Suprapubic skin (tissue), 4 donors: ENCODE measurements around the gene CPXM2. TPM values are rescaled to one million over a fixed set of nuclear protein-coding genes. Genes with fewer than 3 reads are reported as not detected.

Experiments
- DNase-seq, 2 donors: peaks; one replicate each; pipeline ENCODE4 v3.0.0-alpha.2; 2019; ENCODE audit warnings: low spot score in 2 of 2
- H3K27ac ChIP-seq: fragments of 200-600 bp; sonication (generic); one replicate; pipeline ENCODE4 v1.5.1; 2019
- H3K27me3 ChIP-seq: fragments of 200-600 bp; sonication (generic); one replicate; pipeline ENCODE4 v1.5.1; 2019
- H3K36me3 ChIP-seq: fragments of 200-600 bp; sonication (generic); one replicate; pipeline ENCODE4 v1.5.1; 2019
- H3K4me1 ChIP-seq: fragments of 200-600 bp; sonication (generic); one replicate; pipeline ENCODE4 v1.5.1; 2019
- H3K4me3 ChIP-seq: fragments of 200-600 bp; sonication (generic); one replicate; pipeline ENCODE4 v1.5.1; 2019; ENCODE audit warnings: mild to moderate bottlenecking
- H3K9me3 ChIP-seq: fragments of 200-600 bp; sonication (generic); one replicate; pipeline ENCODE4 v1.5.1; 2019
- EP300 ChIP-seq: sonication (generic); formaldehyde crosslinking; IDR thresholded peaks from one replicate; pipeline ENCODE4 v1.6.1; 2017; ENCODE audit warnings: antibody characterized with exemption
- POLR2A ChIP-seq, 2 donors: fragments of 450-650 bp; IDR thresholded peaks; one replicate each; pipeline ENCODE4 v1.6.1; 2017; ENCODE audit warnings: antibody characterized with exemption in 2 of 2, mild to moderate bottlenecking in 2 of 2, moderate library complexity in 2 of 2
- POLR2AphosphoS5 ChIP-seq, 3 donors: sonication (generic); formaldehyde crosslinking; IDR thresholded peaks; one replicate each; pipeline ENCODE4 v1.6.1; 2017; ENCODE audit warnings: antibody characterized with exemption in 3 of 3
- WGBS: methylation state at CpG from one replicate; pipeline ENCODE4 v1.1.5; 2018; 5-methylcytosine and 5-hydroxymethylcytosine counted together
- total RNA-seq, 4 donors: library from RNA; depleted of rRNA; stranded (reverse); fragments of >200 nt; gene quantifications; one replicate each; pipeline ENCODE4 v1.1.0, GENCODE V29; 2016
- TF ChIP-seq, protein P1 (sequence below), 2 donors: fragments of 200-600 bp in 1 of 2; fragments of 450-650 bp in 1 of 2; sonication (generic) in 1 of 2; IDR thresholded peaks; one replicate each; pipeline ENCODE4 v1.5.1; 2016 to 2019; ENCODE audit warnings: antibody characterized with exemption in 2 of 2, mild to moderate bottlenecking in 1 of 2, moderate library complexity in 1 of 2

CPXM2 gene
- total RNA-seq, 4 donors from 2014 or later, result 2.9 to 6.1 (median 3.7) TPM

DNA sequence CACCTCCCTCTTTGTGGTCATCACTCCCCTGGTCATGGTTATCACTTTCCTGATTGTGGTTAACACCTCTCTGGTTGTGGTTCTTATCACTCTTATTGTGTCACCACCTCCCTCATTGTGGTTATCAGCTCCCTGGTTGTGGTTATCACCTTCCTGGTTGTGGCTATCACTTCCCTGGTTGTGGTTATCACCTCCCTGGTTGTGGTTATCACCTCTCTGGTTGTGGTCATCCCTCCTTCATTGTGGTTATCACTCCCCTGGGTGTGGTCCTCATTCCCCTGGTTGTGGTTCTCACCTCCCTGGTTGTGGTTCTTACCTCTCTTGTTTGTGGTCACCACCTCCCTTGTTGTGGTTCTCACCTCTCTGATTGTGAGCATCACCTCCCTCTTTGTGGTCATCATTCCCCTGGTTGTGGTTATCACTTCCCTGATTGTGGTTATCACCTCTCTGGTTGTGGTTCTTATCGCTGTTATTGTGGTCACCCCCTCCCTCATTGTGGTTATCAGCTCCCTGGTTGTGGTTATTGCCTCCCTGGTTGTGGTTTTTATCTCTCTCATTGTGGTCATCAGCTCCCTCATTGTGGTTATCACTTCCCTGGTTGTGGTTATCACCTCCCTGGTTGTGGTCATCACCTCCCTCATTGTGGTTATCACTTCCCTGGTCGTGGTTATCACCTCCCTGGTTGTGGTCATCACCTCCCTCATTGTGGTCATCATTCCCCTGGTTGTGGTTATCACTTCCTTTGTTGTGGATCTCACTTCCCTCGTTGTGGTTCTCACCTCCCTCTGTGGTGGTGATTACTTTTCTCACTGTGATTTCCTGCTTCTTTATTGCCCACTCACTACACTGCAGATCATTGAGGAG lies 118.7 kb downstream of the CPXM2 start:
- Histone ChIP-seq H3K27ac (no peak overlapping the region), H3K27me3 (no peaks in the 10 kb centered on the region), H3K9me3 (no peaks in the 10 kb centered on the region), H3K4me3 (no peak overlapping the region), H3K36me3 (no peaks in the 10 kb centered on the region), H3K4me1 (no peaks in the 10 kb centered on the region)
- DNase-seq, result no peak
- no peak for TF ChIP-seq POLR2A (IDR thresholded peaks at IDR 0.05)
- TF ChIP-seq POLR2AphosphoS5 (IDR thresholded peaks at IDR 0.05), result no peak
- TF ChIP-seq, protein P1, sequence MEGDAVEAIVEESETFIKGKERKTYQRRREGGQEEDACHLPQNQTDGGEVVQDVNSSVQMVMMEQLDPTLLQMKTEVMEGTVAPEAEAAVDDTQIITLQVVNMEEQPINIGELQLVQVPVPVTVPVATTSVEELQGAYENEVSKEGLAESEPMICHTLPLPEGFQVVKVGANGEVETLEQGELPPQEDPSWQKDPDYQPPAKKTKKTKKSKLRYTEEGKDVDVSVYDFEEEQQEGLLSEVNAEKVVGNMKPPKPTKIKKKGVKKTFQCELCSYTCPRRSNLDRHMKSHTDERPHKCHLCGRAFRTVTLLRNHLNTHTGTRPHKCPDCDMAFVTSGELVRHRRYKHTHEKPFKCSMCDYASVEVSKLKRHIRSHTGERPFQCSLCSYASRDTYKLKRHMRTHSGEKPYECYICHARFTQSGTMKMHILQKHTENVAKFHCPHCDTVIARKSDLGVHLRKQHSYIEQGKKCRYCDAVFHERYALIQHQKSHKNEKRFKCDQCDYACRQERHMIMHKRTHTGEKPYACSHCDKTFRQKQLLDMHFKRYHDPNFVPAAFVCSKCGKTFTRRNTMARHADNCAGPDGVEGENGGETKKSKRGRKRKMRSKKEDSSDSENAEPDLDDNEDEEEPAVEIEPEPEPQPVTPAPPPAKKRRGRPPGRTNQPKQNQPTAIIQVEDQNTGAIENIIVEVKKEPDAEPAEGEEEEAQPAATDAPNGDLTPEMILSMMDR (IDR thresholded peaks at IDR 0.05), result no peak
- TF ChIP-seq EP300, result no peak
- 58% methylated on average over 3 of the region's 3 CpGs for WGBS

DNA sequence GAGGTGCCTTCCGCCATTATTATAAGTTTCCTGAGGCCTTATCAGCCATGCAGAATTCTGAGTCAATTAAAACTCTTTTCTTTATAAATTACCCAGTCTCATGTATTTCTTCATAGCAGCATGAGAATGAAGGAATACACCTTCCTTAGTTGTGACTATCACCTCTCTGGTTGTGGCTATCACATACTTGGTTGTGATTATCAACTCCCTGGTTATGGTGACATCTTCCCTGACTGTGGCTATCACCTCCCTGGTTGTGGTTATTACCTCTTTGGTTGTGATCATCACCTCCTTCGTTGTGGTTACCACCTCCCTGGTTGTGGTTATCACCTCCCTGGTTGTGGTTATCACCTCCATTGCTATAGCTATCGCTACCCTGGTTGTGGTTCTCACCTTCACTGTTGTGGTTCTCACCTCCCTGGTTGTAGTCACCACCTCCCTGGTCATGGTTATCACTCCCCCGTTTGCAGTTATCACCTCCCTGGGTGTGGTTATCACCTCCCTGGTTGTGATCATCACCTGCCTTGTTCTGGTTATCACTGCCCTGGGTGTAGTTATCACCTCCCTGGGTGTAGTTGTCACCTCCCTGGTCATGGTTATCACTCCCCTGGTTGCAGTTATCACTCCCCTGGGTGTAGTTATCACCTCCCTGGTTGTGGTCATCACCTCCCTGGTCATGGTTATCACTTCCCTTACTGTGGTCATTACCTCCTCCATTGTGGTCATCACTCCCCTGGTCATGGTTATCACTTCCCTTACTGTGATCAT lies 119.5 kb downstream of the CPXM2 start:
- Histone ChIP-seq H3K4me1 (no peaks in the 10 kb centered on the region), H3K4me3 (no peak overlapping the region), H3K27me3 (no peaks in the 10 kb centered on the region), H3K27ac (no peak overlapping the region), H3K36me3 (no peaks in the 10 kb centered on the region), H3K9me3 (no peaks in the 10 kb centered on the region)
- WGBS, result 87% methylated on average over 4 of the region's 4 CpGs
- TF ChIP-seq, protein P1 (IDR thresholded peaks at IDR 0.05), result no peak
- TF ChIP-seq EP300 (no peak), POLR2AphosphoS5 (IDR thresholded peaks at IDR 0.05) (no peak), POLR2A (IDR thresholded peaks at IDR 0.05) (no peak)
- no peak for DNase-seq

DNA sequence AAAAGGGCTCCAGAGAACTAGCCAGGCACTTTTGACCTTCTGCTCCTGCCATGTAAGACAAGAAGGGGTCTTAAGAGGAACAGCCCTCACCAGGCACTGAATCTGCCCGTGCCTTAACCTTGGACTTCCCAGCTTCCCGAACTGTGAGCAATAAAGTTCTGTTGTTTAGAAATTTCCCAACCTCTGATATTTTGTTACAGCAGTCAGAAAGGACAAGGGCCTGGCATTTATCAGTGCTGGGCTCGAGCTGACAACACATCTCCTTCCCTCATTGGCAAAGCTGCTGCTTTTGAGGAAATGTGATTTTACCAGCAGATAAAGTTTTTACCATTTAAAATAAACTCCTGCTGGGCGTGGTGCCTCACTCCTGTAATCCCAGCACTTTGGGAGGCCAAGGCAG lies 122.0 kb downstream of the CPXM2 start:
- no peak for DNase-seq
- no peaks in the 10 kb centered on the region for H3K4me1 ChIP-seq
- no peaks in the 10 kb centered on the region for H3K36me3 ChIP-seq
- no peaks in the 10 kb centered on the region for H3K27me3 ChIP-seq
- H3K4me3 ChIP-seq, result no peak overlapping the region
- TF ChIP-seq POLR2A (IDR thresholded peaks at IDR 0.05), result no peak
- no peak for TF ChIP-seq EP300
- TF ChIP-seq, protein P1 (IDR thresholded peaks at IDR 0.05), result no peak
- no peak for TF ChIP-seq POLR2AphosphoS5 (IDR thresholded peaks at IDR 0.05)
- WGBS, result 62% methylated on average over 4 of the region's 4 CpGs
- no peaks in the 10 kb centered on the region for H3K9me3 ChIP-seq
- no peak overlapping the region for H3K27ac ChIP-seq

DNA sequence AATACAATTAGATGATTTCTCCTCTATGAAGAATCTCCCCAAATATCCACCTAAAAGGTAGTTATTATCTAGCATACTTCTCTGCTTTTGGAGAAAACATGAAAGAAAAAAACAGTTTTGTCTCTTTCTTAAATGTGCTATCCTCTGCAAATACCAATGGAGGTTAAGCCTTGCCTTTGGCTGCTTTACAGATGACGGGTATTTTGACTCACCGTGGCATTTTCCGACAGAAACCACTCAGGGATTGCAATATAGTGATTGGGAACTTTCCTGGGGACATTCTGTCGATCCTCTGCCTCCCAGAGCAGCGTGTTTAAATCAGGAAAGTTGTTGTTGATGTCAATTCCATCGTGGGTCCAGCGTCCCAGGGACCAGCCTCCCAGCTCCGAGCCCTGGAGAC lies 124.8 kb downstream of the CPXM2 start:
- 55% methylated on average over 8 of the region's 8 CpGs for WGBS
- Histone ChIP-seq H3K27me3 (peaks cover 5% of the 10 kb centered on the region), H3K4me1 (no peaks in the 10 kb centered on the region), H3K4me3 (no peak overlapping the region), H3K36me3 (no peaks in the 10 kb centered on the region), H3K27ac (no peak overlapping the region), H3K9me3 (no peaks in the 10 kb centered on the region)
- no peak for TF ChIP-seq POLR2AphosphoS5 (IDR thresholded peaks at IDR 0.05)
- no peak for TF ChIP-seq EP300
- TF ChIP-seq, protein P1 (IDR thresholded peaks at IDR 0.05), result no peak
- TF ChIP-seq POLR2A (IDR thresholded peaks at IDR 0.05), result no peak
- DNase-seq, result no peak

DNA sequence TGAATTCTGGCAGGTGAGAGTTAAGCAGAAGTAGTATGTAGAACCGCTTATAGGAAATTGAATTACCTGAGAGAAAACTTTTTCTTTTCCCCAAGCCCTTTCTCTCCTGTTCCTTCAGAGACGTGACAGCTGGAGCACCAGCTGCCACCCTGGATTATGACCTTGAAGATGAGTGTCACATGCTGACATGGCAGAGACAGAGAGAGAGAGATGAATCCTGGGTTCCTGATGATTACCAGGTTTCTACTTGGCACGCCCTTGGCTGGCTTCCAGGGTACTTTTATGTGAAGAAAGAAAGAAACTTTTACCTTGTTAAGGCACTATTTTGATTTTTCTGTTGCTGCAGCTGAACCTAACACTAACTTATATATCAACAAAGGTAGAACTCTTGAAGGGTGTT lies 125.6 kb downstream of the CPXM2 start:
- H3K4me1 ChIP-seq, result peaks cover 1% of the 10 kb centered on the region
- no peak for TF ChIP-seq POLR2AphosphoS5 (IDR thresholded peaks at IDR 0.05)
- TF ChIP-seq EP300, result no peak
- no peak for TF ChIP-seq POLR2A (IDR thresholded peaks at IDR 0.05)
- TF ChIP-seq, protein P1 (IDR thresholded peaks at IDR 0.05), result no peak
- H3K27me3 ChIP-seq, result peaks cover 13% of the 10 kb centered on the region
- H3K4me3 ChIP-seq, result no peak overlapping the region
- no peaks in the 10 kb centered on the region for H3K36me3 ChIP-seq
- no peak overlapping the region for H3K27ac ChIP-seq
- DNase-seq, result no peak
- 62% methylated on average over 3 of the region's 3 CpGs for WGBS
- H3K9me3 ChIP-seq, result no peaks in the 10 kb centered on the region
